Measurements from ENCODE around the gene CNTN4.

The CNTN4 gene

GRCh38 chr3:2266606-2267005 lies 167.9 kb downstream of the CNTN4 start:
- no peak for DNase-seq (ENCODE audit: low read depth)

- no peak for DNase-seq (ENCODE audit: low read depth)
Observed at GRCh38 chr3:2268779-2269178, 170.1 kb downstream of the CNTN4 start.

- DNase-seq (ENCODE audit: low read depth), result no peak
Observed at GRCh38 chr3:2274526-2274925, 175.9 kb downstream of the CNTN4 start.

GRCh38 chr3:2283818-2284217 lies 185.2 kb downstream of the CNTN4 start:
- no peak for DNase-seq (ENCODE audit: low read depth)

- no peak for DNase-seq (ENCODE audit: low read depth)
Observed at GRCh38 chr3:2300938-2301337, 202.3 kb downstream of the CNTN4 start.

- no peak for DNase-seq (ENCODE audit: low read depth)
Observed at GRCh38 chr3:2301361-2301760, 202.7 kb downstream of the CNTN4 start.

GRCh38 chr3:2303566-2303965 lies 204.9 kb downstream of the CNTN4 start:
- DNase-seq (ENCODE audit: low read depth), result no peak

- no peak for DNase-seq (ENCODE audit: low read depth)
Observed at GRCh38 chr3:2311022-2311421, 212.4 kb downstream of the CNTN4 start.

- no peak for DNase-seq (ENCODE audit: low read depth)
Observed at GRCh38 chr3:2317521-2317920, 218.9 kb downstream of the CNTN4 start.

GRCh38 chr3:2334921-2335320 lies 236.3 kb downstream of the CNTN4 start:
- DNase-seq (ENCODE audit: low read depth), result no peak

- no peak for DNase-seq (ENCODE audit: low read depth)
Observed at GRCh38 chr3:2343031-2343682, 244.5 kb downstream of the CNTN4 start.

- DNase-seq (ENCODE audit: low read depth), result no peak
Observed at GRCh38 chr3:2352134-2352762, 253.6 kb downstream of the CNTN4 start.

GRCh38 chr3:2354702-2355101 lies 256.0 kb downstream of the CNTN4 start:
- DNase-seq (ENCODE audit: low read depth), result peak; percentile 52

GRCh38 chr3:2356298-2356950 lies 257.8 kb downstream of the CNTN4 start:
- DNase-seq (ENCODE audit: low read depth), result no peak

- DNase-seq (ENCODE audit: low read depth), result no peak
Observed at GRCh38 chr3:2360815-2361214, 262.1 kb downstream of the CNTN4 start.

- no peak for DNase-seq (ENCODE audit: low read depth)
Observed at GRCh38 chr3:2362122-2362521, 263.5 kb downstream of the CNTN4 start.

- DNase-seq (ENCODE audit: low read depth), result no peak
Observed at GRCh38 chr3:2363854-2364253, 265.2 kb downstream of the CNTN4 start.

GRCh38 chr3:2370317-2370716 lies 271.7 kb downstream of the CNTN4 start:
- DNase-seq (ENCODE audit: low read depth), result no peak

- no peak for DNase-seq (ENCODE audit: low read depth)
Observed at GRCh38 chr3:2372306-2372705, 273.6 kb downstream of the CNTN4 start.

- DNase-seq (ENCODE audit: low read depth), result no peak
Observed at GRCh38 chr3:2375376-2375775, 276.7 kb downstream of the CNTN4 start.

GRCh38 chr3:2377281-2377680 lies 278.6 kb downstream of the CNTN4 start:
- DNase-seq (ENCODE audit: low read depth), result no peak

GRCh38 chr3:2390926-2391532 lies 292.4 kb downstream of the CNTN4 start:
- no peak for DNase-seq (ENCODE audit: low read depth)

- no peak for DNase-seq (ENCODE audit: low read depth)
Observed at GRCh38 chr3:2391896-2392295, 293.2 kb downstream of the CNTN4 start.

Data from non-pigmented ciliary epithelial cell (primary cell).